ENCODE results near the gene USP6. TPM values are rescaled to one million over a fixed set of nuclear protein-coding genes. Genes with fewer than 3 reads are reported as not detected.
"Not testable (repeated sequence)": the region's sequence is repeated elsewhere in the genome, so short reads cannot be mapped to it uniquely, and the experiment has no call there.

The USP6 gene
- total and polyA plus RNA-seq, 2 of the 13 experiments (the other 11 are each of a cell fraction or from before 2014, with no cell fraction given), result 0.04 TPM; not detected in 1

GRCh38 chr17:5217562-5217961, 101.7 kb downstream of the USP6 start:
- BruUV-seq (replicated peaks); intact Hi-C loops (cut with micrococcal nuclease; ENCODE audit: unreplicated experiment); H3K9ac ChIP-seq (ENCODE audit: insufficient read depth, low read depth, low read length); H3K27ac ChIP-seq (ENCODE audit: extremely low read length, insufficient read depth, low read length); H3K9me3 ChIP-seq (ENCODE audit: low read length); H3K4me2 ChIP-seq (ENCODE audit: low read depth, low read length); H4K20me1 ChIP-seq (ENCODE audit: insufficient read depth, low read length); DNase-seq (ENCODE audit: low spot score); H3K27me3 ChIP-seq (ENCODE audit: control insufficient read depth in 1 of 2, insufficient read depth in 2 of 2, low read length in 2 of 2); CTCF ChIA-PET (ENCODE audit: low intra/inter-chr PET ratio, low total read pairs); ATAC-seq; H3K4me3 ChIP-seq (replicated peaks in 1 of 3; ENCODE audit: insufficient read depth in 1 of 3, low read depth in 2 of 3, low read length in 3 of 3); H3K79me2 ChIP-seq (ENCODE audit: insufficient read depth, low read length); H3K36me3 ChIP-seq (replicated peaks in 1 of 2; ENCODE audit: control insufficient read depth in 1 of 2, insufficient read depth in 2 of 2, low read length in 2 of 2); in situ Hi-C loops (cut with HindIII; ENCODE audit: extremely low pct_ligation_motif_present, low pct_unique_long_range_greater_than_20kb); FAIRE-seq; POLR2A ChIA-PET; H2AFZ ChIP-seq (ENCODE audit: low read length): not testable (repeated sequence)
- H3K4me1 ChIP-seq (ENCODE audit: insufficient read depth, low read length), result peaks cover 12% of the 10 kb centered on the region
- 82% methylated on average over 4 of the region's 5 CpGs for WGBS (ENCODE audit: low lambda C conversion rate)

- no peak overlapping the region for H2AFZ ChIP-seq (ENCODE audit: low read length)
- no peak overlapping the region for H3K27ac ChIP-seq (ENCODE audit: extremely low read length, insufficient read depth, low read length)
- no peaks in the 10 kb centered on the region for H3K79me2 ChIP-seq (ENCODE audit: insufficient read depth, low read length)
- peaks cover 12% of the 10 kb centered on the region for H3K4me1 ChIP-seq (ENCODE audit: insufficient read depth, low read length)
- CTCF ChIA-PET (ENCODE audit: low intra/inter-chr PET ratio, low total read pairs), result no interaction called here
- H3K4me2 ChIP-seq (ENCODE audit: low read depth, low read length), result no peak overlapping the region
- no peaks in the 10 kb centered on the region; a peak in 1 of 5 replicates for H3K27me3 ChIP-seq (ENCODE audit: control insufficient read depth in 1 of 2, insufficient read depth in 2 of 2, low read length in 2 of 2)
- H3K9ac ChIP-seq (ENCODE audit: insufficient read depth, low read depth, low read length), result no peak overlapping the region
- 52% methylated on average over 6 of the region's 6 CpGs for WGBS (ENCODE audit: low lambda C conversion rate)
- TF ChIP-seq PRDM4 (CRISPR knock-in tag; IDR thresholded peaks at IDR 0.05; ENCODE audit: borderline replicate concordance), result no peak
- TF ChIP-seq SIN3A (IDR thresholded peaks at IDR 0.05; ENCODE audit: borderline replicate concordance, low read depth, low read length), result no peak
- TF ChIP-seq ZNF598 (CRISPR knock-in tag; IDR thresholded peaks at IDR 0.05; ENCODE audit: borderline replicate concordance), result no peak
- no peak for TF ChIP-seq ZNF260 (CRISPR knock-in tag; IDR thresholded peaks at IDR 0.05; ENCODE audit: borderline replicate concordance, low read depth)
- TF ChIP-seq DRAP1 (CRISPR knock-in tag; IDR thresholded peaks at IDR 0.05), result no peak
- no peak for TF ChIP-seq RAD51 (IDR thresholded peaks at IDR 0.05; ENCODE audit: borderline replicate concordance)
- TF ChIP-seq SP2 (CRISPR knock-in tag; IDR thresholded peaks at IDR 0.05), result no peak
- no peak for TF ChIP-seq ZNF629 (CRISPR knock-in tag; conservative IDR thresholded peaks at IDR 0.05)
- no peak for TF ChIP-seq ZSCAN21 (CRISPR knock-in tag; IDR thresholded peaks at IDR 0.05; ENCODE audit: borderline replicate concordance)
- no peaks in the 10 kb centered on the region for H3K9me3 ChIP-seq (ENCODE audit: low read length)
- intact Hi-C loops (cut with micrococcal nuclease; ENCODE audit: unreplicated experiment), result no loop called here
- H3K4me3 ChIP-seq (replicated peaks in 1 of 3; ENCODE audit: insufficient read depth in 1 of 3, low read depth in 2 of 3, low read length in 3 of 3), result no peak overlapping the region
- DNase-seq (ENCODE audit: low spot score) (no peak), FAIRE-seq (no peak), ATAC-seq (no peak)
- no peaks in the 10 kb centered on the region for H3K36me3 ChIP-seq (replicated peaks in 1 of 2; ENCODE audit: control insufficient read depth in 1 of 2, insufficient read depth in 2 of 2, low read length in 2 of 2)
- no TSS peak for BruUV-seq (replicated peaks)
- no peaks in the 10 kb centered on the region for H4K20me1 ChIP-seq (ENCODE audit: insufficient read depth, low read length)
- POLR2A ChIA-PET, result no interaction called here
- in situ Hi-C loops (cut with HindIII; ENCODE audit: extremely low pct_ligation_motif_present, low pct_unique_long_range_greater_than_20kb), result no loop called here
Observed at GRCh38 chr17:5219536-5219935, 103.7 kb downstream of the USP6 start.

Data from HepG2 (cell line).